SK-N-SH (cell line): Measurements from ENCODE around the gene HM13. TPM values are rescaled to one million over a fixed set of nuclear protein-coding genes. Genes with fewer than 3 reads are reported as not detected.

Source experiments
- CTCF ChIA-PET: fragments of 300-600, 350-600 bp; formaldehyde crosslinking; extraction: SDS; loops from one replicate; lab custom pipeline; 2021; lab: Yijun Ruan, JAX
- POLR2A ChIA-PET: fragments of 350-600 bp; sonication (Branson Sonifier 250); formaldehyde crosslinking; extraction: SDS; loops from one replicate; lab custom pipeline; 2020; ENCODE audit warnings: antibody characterized with exemption, inconsistent platforms; lab: Yijun Ruan, JAX
- DNase-seq: peaks from one replicate; pipeline ENCODE4 v3.0.0; 2012
- H2AFZ ChIP-seq: fragments of 200-600 bp; sonication (generic); 2 replicates; pipeline ENCODE4 v1.8.1; 2016; ENCODE audit warnings: antibody characterized with exemption, mild to moderate bottlenecking, low read depth
- H3F3A ChIP-seq: fragments of 200-600 bp; sonication (generic); replicated peaks from 2 replicates; pipeline ENCODE3; 2016; ENCODE audit warnings: antibody characterized with exemption, mild to moderate bottlenecking; ENCODE audit not compliant: insufficient read depth
- H3K27ac ChIP-seq, 2 experiments: fragments of 200-500 bp in 1 of 2; fragments of 200-600 bp in 1 of 2; sonication (Bioruptor generic) in 1 of 2; sonication (generic), shearing (Covaris generic) in 1 of 2; 2 replicates each; pipeline versions ENCODE4 v1.5.1 to v1.6.1; 2014 to 2016; ENCODE audit warnings: low read depth in 2 of 2, inconsistent platforms in 1 of 2, low read length in 1 of 2, mild to moderate bottlenecking in 1 of 2, mixed read lengths in 1 of 2
- H3K27me3 ChIP-seq: fragments of 200-600 bp; sonication (generic), shearing (Covaris generic); 2 replicates; pipeline ENCODE4 v1.6.1; 2016; ENCODE audit warnings: mixed run types; ENCODE audit not compliant: insufficient read depth
- H3K36me3 ChIP-seq, 2 experiments: fragments of 200-500 bp in 1 of 2; fragments of 200-600 bp in 1 of 2; sonication (Bioruptor generic) in 1 of 2; sonication (generic) in 1 of 2; replicated peaks in 1 of 2; 2 replicates each; pipeline versions ENCODE3 to v1.5.1; 2014 to 2016; ENCODE audit warnings: low read length in 1 of 2, mild to moderate bottlenecking in 1 of 2; ENCODE audit not compliant: insufficient read depth in 2 of 2, control insufficient read depth in 1 of 2
- H3K4me1 ChIP-seq, 2 experiments: fragments of 200-500 bp in 1 of 2; fragments of 200-600 bp in 1 of 2; sonication (Bioruptor generic) in 1 of 2; sonication (generic), shearing (Covaris generic) in 1 of 2; 2 replicates each; pipeline versions ENCODE4 v1.5.1 to v1.6.1; 2014 to 2016; ENCODE audit warnings: low read depth in 1 of 2, low read length in 1 of 2, mixed run types in 1 of 2; ENCODE audit not compliant: insufficient read depth in 2 of 2, control insufficient read depth in 1 of 2
- H3K4me2 ChIP-seq: fragments of 200-600 bp; sonication (generic), shearing (Covaris generic); 2 replicates; pipeline ENCODE4 v1.6.1; 2017; ENCODE audit warnings: mixed run types
- H3K4me3 ChIP-seq, 2 experiments: fragments of 200-500 bp in 1 of 2; fragments of 200-600 bp in 1 of 2; sonication (Bioruptor generic) in 1 of 2; sonication (generic), shearing (Covaris generic) in 1 of 2; 2 replicates each; pipeline versions ENCODE4 v1.5.1 to v1.8.1; 2014 to 2016; ENCODE audit warnings: low read depth in 2 of 2, inconsistent platforms in 1 of 2, low read length in 1 of 2, mild to moderate bottlenecking in 1 of 2, mixed read lengths in 1 of 2, moderate library complexity in 1 of 2
- H3K79me2 ChIP-seq: fragments of 200-600 bp; sonication (generic); 2 replicates; pipeline ENCODE4 v1.8.1; 2017; ENCODE audit warnings: mild to moderate bottlenecking; ENCODE audit not compliant: insufficient read depth
- H3K9ac ChIP-seq: fragments of 200-600 bp; sonication (generic); 2 replicates; pipeline ENCODE4 v1.6.1; 2017; ENCODE audit warnings: mixed run types
- H3K9me2 ChIP-seq: fragments of 200-600 bp; sonication (generic); 2 replicates; pipeline ENCODE4 v1.6.1; 2017; ENCODE audit warnings: mixed run types
- H3K9me3 ChIP-seq: fragments of 200-600 bp; sonication (generic); 2 replicates; pipeline ENCODE4 v1.6.1; 2017; ENCODE audit warnings: mixed run types, mild to moderate bottlenecking, moderate library complexity
- H4K20me1 ChIP-seq: fragments of 200-600 bp; sonication (generic); 2 replicates; pipeline ENCODE4 v1.6.1; 2017; ENCODE audit warnings: mild to moderate bottlenecking, mixed run types; ENCODE audit not compliant: insufficient read depth
- CHD2 ChIP-seq: fragments of 150-350 bp; IDR thresholded peaks from 2 replicates; pipeline ENCODE4 v1.6.1; 2018; ENCODE audit warnings: low read length; ENCODE audit not compliant: partially characterized antibody
- FOSL2 ChIP-seq: IDR thresholded peaks from 2 replicates; pipeline ENCODE4 v1.4.0; 2012; ENCODE audit warnings: low read depth, mild to moderate bottlenecking, moderate library complexity, borderline replicate concordance
- FOXJ3 ChIP-seq: sonication (generic); formaldehyde crosslinking; IDR thresholded peaks from 2 replicates; pipeline ENCODE4 v1.5.1; 2020; ENCODE audit warnings: mild to moderate bottlenecking, missing genetic modification reagents
- IRF3 ChIP-seq: fragments of 150-350 bp; IDR thresholded peaks from 2 replicates; pipeline ENCODE4 v1.6.1; 2016; ENCODE audit warnings: mild to moderate bottlenecking, low read depth, low read length
- MEF2A ChIP-seq: IDR thresholded peaks from 2 replicates; pipeline ENCODE4 v1.4.0; 2012; ENCODE audit warnings: low read depth, borderline replicate concordance
- MXI1 ChIP-seq: IDR thresholded peaks from 2 replicates; pipeline ENCODE4 v1.6.1; 2012; ENCODE audit warnings: mild to moderate bottlenecking, low read depth, low read length, improper control_type of control experiment
- POLR2AphosphoS5 ChIP-seq: IDR thresholded peaks from 2 replicates; pipeline ENCODE4 v1.6.1; 2012; ENCODE audit warnings: low read depth, low read length
- RCOR1 ChIP-seq: fragments of 150-350 bp; IDR thresholded peaks from 2 replicates; pipeline ENCODE4 v1.6.1; 2017; ENCODE audit warnings: antibody characterized with exemption, low read length
- RFX5 ChIP-seq: IDR thresholded peaks from 2 replicates; pipeline ENCODE4 v1.6.1; 2012; ENCODE audit warnings: mild to moderate bottlenecking, improper control_type of control experiment, low read length
- SMC3 ChIP-seq: IDR thresholded peaks from 2 replicates; pipeline ENCODE4 v1.6.1; 2012; ENCODE audit warnings: low read depth, low read length, improper control_type of control experiment
- WGBS: methylation state at CpG from one replicate; pipeline ENCODE4 v1.1.6; 2017; ENCODE audit warnings: low lambda C conversion rate; 5-methylcytosine and 5-hydroxymethylcytosine counted together
- polyA plus RNA-seq, 3 experiments: library from polyadenylated mRNA; depleted of rRNA; stranded (reverse); fragments of >200 nt; gene quantifications; 2 replicates each; pipeline ENCODE4 v1.2.3, GENCODE V29; 2012
- TF ChIP-seq, protein P1 (sequence below): IDR thresholded peaks from 2 replicates; pipeline ENCODE4 v1.4.0; 2012; ENCODE audit warnings: low read depth, borderline replicate concordance
- TF ChIP-seq, protein P2 (sequence below): fragments of 200-600 bp; sonication (generic); IDR thresholded peaks from 2 replicates; pipeline ENCODE4 v1.6.1; 2017; ENCODE audit warnings: antibody characterized with exemption, mild to moderate bottlenecking, moderate library complexity
- TF ChIP-seq, protein P3 (sequence below): IDR thresholded peaks from 2 replicates; pipeline ENCODE4 v1.6.1; 2012; ENCODE audit warnings: mild to moderate bottlenecking, low read depth, low read length, moderate library complexity

Gene HM13
- polyA plus RNA-seq, 1 of the 3 experiments (the other 2 are of a cell fraction), result 160 TPM

DNA sequence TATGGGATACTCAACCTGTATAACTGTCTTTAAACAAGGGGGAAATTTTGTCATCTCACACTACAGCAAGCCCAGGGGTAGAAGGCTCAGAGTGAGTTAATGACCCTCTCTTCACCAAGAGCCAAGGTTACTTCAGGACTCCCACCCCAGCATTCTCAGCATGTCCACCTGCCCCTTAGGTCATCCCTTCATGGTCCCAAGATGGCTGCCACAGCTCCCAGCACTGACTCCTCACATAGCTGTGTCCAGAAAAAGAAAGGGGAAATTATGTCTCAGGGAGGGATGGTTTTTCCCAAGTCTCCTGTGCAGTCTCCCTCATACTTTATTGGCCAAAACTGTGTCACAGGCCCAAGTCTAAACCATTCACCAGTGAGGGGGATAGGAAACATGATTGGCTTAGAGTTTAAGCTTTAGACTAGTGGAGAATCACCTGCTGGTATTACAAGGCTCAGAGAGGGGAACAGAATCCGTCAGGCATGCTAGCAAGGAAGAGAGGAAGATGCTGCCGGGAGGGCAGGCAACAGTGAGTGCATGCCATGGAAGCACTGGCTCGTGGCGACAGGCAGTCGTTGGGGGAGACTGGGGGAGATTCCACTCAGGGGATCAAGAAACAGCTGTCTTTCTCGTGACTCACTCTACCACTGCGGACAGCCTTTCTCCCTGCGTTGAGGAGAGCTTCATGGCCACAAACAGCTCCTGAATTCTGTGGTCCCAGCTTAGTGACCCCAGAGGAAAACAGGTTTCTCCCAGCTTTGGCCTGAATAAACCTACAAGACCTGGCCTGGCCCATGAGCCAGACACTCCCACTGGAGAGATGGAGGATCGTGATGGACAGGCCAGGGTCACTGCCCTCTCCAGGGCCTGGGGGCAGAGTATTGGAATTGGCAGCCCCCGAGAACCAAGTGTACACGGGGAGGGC is 37.2 kb downstream of the HM13 start:
- no peak overlapping the region for H3K4me2 ChIP-seq
- CTCF ChIA-PET, result interaction anchor here (1.3 to 31.0 kb wide), 4 partner anchors 9 to 78 kb away, joined by 5 to 1802 read pairs (median 92); partner anchors contain the start of gene ID1
- H3K9ac ChIP-seq, result no peak overlapping the region
- H3K36me3 ChIP-seq, result peaks cover 48 to 71% of the 10 kb centered on the region in 2 experiments
- peaks cover 31% of the 10 kb centered on the region for H3K79me2 ChIP-seq
- TF ChIP-seq, protein P1, sequence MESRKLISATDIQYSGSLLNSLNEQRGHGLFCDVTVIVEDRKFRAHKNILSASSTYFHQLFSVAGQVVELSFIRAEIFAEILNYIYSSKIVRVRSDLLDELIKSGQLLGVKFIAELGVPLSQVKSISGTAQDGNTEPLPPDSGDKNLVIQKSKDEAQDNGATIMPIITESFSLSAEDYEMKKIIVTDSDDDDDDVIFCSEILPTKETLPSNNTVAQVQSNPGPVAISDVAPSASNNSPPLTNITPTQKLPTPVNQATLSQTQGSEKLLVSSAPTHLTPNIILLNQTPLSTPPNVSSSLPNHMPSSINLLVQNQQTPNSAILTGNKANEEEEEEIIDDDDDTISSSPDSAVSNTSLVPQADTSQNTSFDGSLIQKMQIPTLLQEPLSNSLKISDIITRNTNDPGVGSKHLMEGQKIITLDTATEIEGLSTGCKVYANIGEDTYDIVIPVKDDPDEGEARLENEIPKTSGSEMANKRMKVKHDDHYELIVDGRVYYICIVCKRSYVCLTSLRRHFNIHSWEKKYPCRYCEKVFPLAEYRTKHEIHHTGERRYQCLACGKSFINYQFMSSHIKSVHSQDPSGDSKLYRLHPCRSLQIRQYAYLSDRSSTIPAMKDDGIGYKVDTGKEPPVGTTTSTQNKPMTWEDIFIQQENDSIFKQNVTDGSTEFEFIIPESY, result no peak
- TF ChIP-seq RCOR1, result no peak
- no peak for TF ChIP-seq MEF2A
- no peak for TF ChIP-seq SMC3
- TF ChIP-seq, protein P2, sequence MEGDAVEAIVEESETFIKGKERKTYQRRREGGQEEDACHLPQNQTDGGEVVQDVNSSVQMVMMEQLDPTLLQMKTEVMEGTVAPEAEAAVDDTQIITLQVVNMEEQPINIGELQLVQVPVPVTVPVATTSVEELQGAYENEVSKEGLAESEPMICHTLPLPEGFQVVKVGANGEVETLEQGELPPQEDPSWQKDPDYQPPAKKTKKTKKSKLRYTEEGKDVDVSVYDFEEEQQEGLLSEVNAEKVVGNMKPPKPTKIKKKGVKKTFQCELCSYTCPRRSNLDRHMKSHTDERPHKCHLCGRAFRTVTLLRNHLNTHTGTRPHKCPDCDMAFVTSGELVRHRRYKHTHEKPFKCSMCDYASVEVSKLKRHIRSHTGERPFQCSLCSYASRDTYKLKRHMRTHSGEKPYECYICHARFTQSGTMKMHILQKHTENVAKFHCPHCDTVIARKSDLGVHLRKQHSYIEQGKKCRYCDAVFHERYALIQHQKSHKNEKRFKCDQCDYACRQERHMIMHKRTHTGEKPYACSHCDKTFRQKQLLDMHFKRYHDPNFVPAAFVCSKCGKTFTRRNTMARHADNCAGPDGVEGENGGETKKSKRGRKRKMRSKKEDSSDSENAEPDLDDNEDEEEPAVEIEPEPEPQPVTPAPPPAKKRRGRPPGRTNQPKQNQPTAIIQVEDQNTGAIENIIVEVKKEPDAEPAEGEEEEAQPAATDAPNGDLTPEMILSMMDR, result no peak
- TF ChIP-seq IRF3, result no peak
- TF ChIP-seq RFX5, result no peak
- TF ChIP-seq FOSL2, result no peak
- no peak for TF ChIP-seq FOXJ3 (CRISPR knock-in tag)
- TF ChIP-seq, protein P3, sequence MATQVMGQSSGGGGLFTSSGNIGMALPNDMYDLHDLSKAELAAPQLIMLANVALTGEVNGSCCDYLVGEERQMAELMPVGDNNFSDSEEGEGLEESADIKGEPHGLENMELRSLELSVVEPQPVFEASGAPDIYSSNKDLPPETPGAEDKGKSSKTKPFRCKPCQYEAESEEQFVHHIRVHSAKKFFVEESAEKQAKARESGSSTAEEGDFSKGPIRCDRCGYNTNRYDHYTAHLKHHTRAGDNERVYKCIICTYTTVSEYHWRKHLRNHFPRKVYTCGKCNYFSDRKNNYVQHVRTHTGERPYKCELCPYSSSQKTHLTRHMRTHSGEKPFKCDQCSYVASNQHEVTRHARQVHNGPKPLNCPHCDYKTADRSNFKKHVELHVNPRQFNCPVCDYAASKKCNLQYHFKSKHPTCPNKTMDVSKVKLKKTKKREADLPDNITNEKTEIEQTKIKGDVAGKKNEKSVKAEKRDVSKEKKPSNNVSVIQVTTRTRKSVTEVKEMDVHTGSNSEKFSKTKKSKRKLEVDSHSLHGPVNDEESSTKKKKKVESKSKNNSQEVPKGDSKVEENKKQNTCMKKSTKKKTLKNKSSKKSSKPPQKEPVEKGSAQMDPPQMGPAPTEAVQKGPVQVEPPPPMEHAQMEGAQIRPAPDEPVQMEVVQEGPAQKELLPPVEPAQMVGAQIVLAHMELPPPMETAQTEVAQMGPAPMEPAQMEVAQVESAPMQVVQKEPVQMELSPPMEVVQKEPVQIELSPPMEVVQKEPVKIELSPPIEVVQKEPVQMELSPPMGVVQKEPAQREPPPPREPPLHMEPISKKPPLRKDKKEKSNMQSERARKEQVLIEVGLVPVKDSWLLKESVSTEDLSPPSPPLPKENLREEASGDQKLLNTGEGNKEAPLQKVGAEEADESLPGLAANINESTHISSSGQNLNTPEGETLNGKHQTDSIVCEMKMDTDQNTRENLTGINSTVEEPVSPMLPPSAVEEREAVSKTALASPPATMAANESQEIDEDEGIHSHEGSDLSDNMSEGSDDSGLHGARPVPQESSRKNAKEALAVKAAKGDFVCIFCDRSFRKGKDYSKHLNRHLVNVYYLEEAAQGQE, result no peak
- no peak for TF ChIP-seq CHD2
- TF ChIP-seq POLR2AphosphoS5, result no peak
- TF ChIP-seq MXI1, result no peak
- TF ChIP-seq, all 33 proteins: peak for 0
- peaks cover 23% of the 10 kb centered on the region for H3F3A ChIP-seq
- no peak overlapping the region for H3K4me3 ChIP-seq
- no peaks in the 10 kb centered on the region for H4K20me1 ChIP-seq
- no peaks in the 10 kb centered on the region for H3K9me3 ChIP-seq
- no peak for DNase-seq
- POLR2A ChIA-PET, result interaction anchor here (1.1 kb wide), 1 partner anchor 54 kb away, joined by 4 read pairs; the partner anchor contains the start of gene ID1
- WGBS, result 96% methylated on average over 11 of the region's 11 CpGs
- no peak overlapping the region for H2AFZ ChIP-seq
- H3K27me3 ChIP-seq, result no peaks in the 10 kb centered on the region
- peaks cover 13% of the 10 kb centered on the region in 2 experiments; a peak in 2 of 4 replicates for H3K4me1 ChIP-seq
- H3K27ac ChIP-seq, result no peak overlapping the region
- H3K9me2 ChIP-seq, result no peaks in the 10 kb centered on the region
